ENCODE data around the gene KCTD19.

- TF ChIP-seq CTCF (IDR thresholded peaks at IDR 0.05) (no peak), EP300 (IDR thresholded peaks at IDR 0.05) (no peak)
Measured at GRCh38 chr16:67287960-67288359, 38.6 kb downstream of the KCTD19 start.

Data from stomach (tissue), 4 donors.